Endothelial cell of umbilical vein (primary cell): ENCODE results near the gene HDAC4. TPM values are rescaled to one million over a fixed set of nuclear protein-coding genes. Genes with fewer than 3 reads are reported as not detected.

ENCODE experiments used
- BruUV-seq: library from RNA; stranded (reverse); fragments of 400-500 nt; replicated peaks from 2 replicates; lab custom pipeline; 2021; lab: Mats Ljungman, UMichigan
- CTCF ChIA-PET: fragments of 300-600, 350-600 bp; sonication (Branson Sonifier 250); formaldehyde crosslinking; loops from one replicate; lab custom pipeline; 2021; ENCODE audit warnings: antibody characterized with exemption, inconsistent platforms; lab: Charles Lee
- POLR2A ChIA-PET: fragments of 300-600, 350-600 bp; sonication (Branson Sonifier 250); formaldehyde crosslinking; loops from one replicate; lab custom pipeline; 2021; ENCODE audit warnings: antibody characterized with exemption, inconsistent platforms; lab: Charles Lee
- DNase-seq: peaks from one replicate; pipeline ENCODE4 v3.0.0-alpha.2; 2011; ENCODE audit warnings: low read depth, low spot score
- FAIRE-seq: peaks from 2 replicates; lab custom pipeline; 2011; peaks lifted over from hg19 to GRCh38; lab: Jason Lieb, UNC
- H2AFZ ChIP-seq: 2 replicates; pipeline ENCODE4 v1.6.0; 2012; ENCODE audit warnings: low read depth, low read length, control low read depth, inconsistent platforms
- H3K27ac ChIP-seq: 2 replicates; pipeline ENCODE4 v1.5.1; 2011; ENCODE audit warnings: low read depth, mild to moderate bottlenecking, control low read depth, low read length, moderate library complexity; ENCODE audit not compliant: insufficient read depth
- H3K27me3 ChIP-seq, 2 experiments: 2 replicates each; pipeline versions ENCODE4 v1.6.0 to v1.6.1; 2011; ENCODE audit warnings: low read length in 2 of 2, mixed read lengths in 1 of 2; ENCODE audit not compliant: control insufficient read depth in 2 of 2, insufficient read depth in 2 of 2
- H3K36me3 ChIP-seq, 2 experiments: 2 replicates in 1 of 2; 3 replicates in 1 of 2; pipeline ENCODE4 v1.5.1; 2011; ENCODE audit warnings: low read length in 2 of 2, mild to moderate bottlenecking in 1 of 2, moderate library complexity in 1 of 2; ENCODE audit not compliant: control insufficient read depth in 2 of 2, insufficient read depth in 2 of 2; ENCODE audit errors: extremely low read depth in 1 of 2
- H3K4me1 ChIP-seq: 3 replicates; pipeline ENCODE4 v1.5.1; 2011; ENCODE audit warnings: mild to moderate bottlenecking, low read length; ENCODE audit not compliant: control insufficient read depth, insufficient read depth; ENCODE audit errors: extremely low read depth
- H3K4me2 ChIP-seq: 2 replicates; pipeline ENCODE4 v1.6.1; 2011; ENCODE audit warnings: low read length, control low read depth, mixed read lengths; ENCODE audit not compliant: insufficient read depth
- H3K4me3 ChIP-seq, 3 experiments: fragments of 200-600 bp in 1 of 3; sonication (generic), shearing (Covaris generic) in 1 of 3; replicated peaks in 1 of 3; 2 replicates each; pipeline ENCODE4 v1.5.1; 2011 to 2016; ENCODE audit warnings: control low read depth in 3 of 3, low read length in 3 of 3, mild to moderate bottlenecking in 2 of 3, inconsistent platforms in 1 of 3, low read depth in 1 of 3, moderate library complexity in 1 of 3; ENCODE audit not compliant: insufficient read depth in 1 of 3
- H3K79me2 ChIP-seq: 2 replicates; pipeline ENCODE4 v1.6.0; 2012; ENCODE audit warnings: low read length, inconsistent platforms; ENCODE audit not compliant: control insufficient read depth, insufficient read depth
- H3K9ac ChIP-seq: replicated peaks from 2 replicates; pipeline ENCODE3; 2011; ENCODE audit warnings: low read length, control low read depth; ENCODE audit not compliant: insufficient read depth; ENCODE audit errors: extremely low read depth
- H3K9me1 ChIP-seq: replicated peaks from 3 replicates; pipeline ENCODE4 v1.6.0; 2011; ENCODE audit warnings: mild to moderate bottlenecking, low read length; ENCODE audit not compliant: control insufficient read depth, insufficient read depth; ENCODE audit errors: extremely low read depth
- H3K9me3 ChIP-seq: replicated peaks from 2 replicates; pipeline ENCODE4 v1.5.1; 2012; ENCODE audit warnings: low read length, inconsistent platforms; ENCODE audit not compliant: control insufficient read depth, insufficient read depth
- H4K20me1 ChIP-seq: replicated peaks from 2 replicates; pipeline ENCODE3; 2011; ENCODE audit warnings: mild to moderate bottlenecking, low read length; ENCODE audit not compliant: control insufficient read depth, insufficient read depth; ENCODE audit errors: extremely low read depth
- CTCF ChIP-seq, 2 donors: IDR thresholded peaks; 1 replicate in 1 of 2; 2 replicates in 1 of 2; pipeline ENCODE4 v1.5.1; 2011; ENCODE audit warnings: low read length in 2 of 2, mild to moderate bottlenecking in 2 of 2, moderate library complexity in 2 of 2, control low read depth in 1 of 2, inconsistent platforms in 1 of 2, low read depth in 1 of 2; ENCODE audit not compliant: insufficient read depth in 1 of 2; ENCODE audit errors: extremely low read depth in 1 of 2
- EZH2 ChIP-seq: IDR thresholded peaks from 2 replicates; pipeline ENCODE4 v1.6.1; 2012; ENCODE audit warnings: borderline replicate concordance, low read depth, mild to moderate bottlenecking, moderate library complexity, low read length, inconsistent platforms; ENCODE audit not compliant: severe bottlenecking
- FOS ChIP-seq: IDR thresholded peaks from 2 replicates; pipeline ENCODE4 v1.6.1; 2011; ENCODE audit warnings: mild to moderate bottlenecking, low read length, moderate library complexity, borderline replicate concordance; ENCODE audit not compliant: insufficient read depth
- GATA2 ChIP-seq: IDR thresholded peaks from 2 replicates; pipeline ENCODE4 v1.7.0; 2011; ENCODE audit warnings: low read depth, mild to moderate bottlenecking, moderate library complexity, mixed read lengths, low read length; ENCODE audit not compliant: insufficient read length, insufficient read depth
- JUN ChIP-seq: IDR thresholded peaks from 2 replicates; pipeline ENCODE4 v1.6.1; 2011; ENCODE audit warnings: borderline replicate concordance, low read depth; ENCODE audit not compliant: insufficient read length, insufficient read depth
- MAX ChIP-seq: IDR thresholded peaks from 2 replicates; pipeline ENCODE4 v1.6.1; 2011; ENCODE audit not compliant: insufficient read depth, insufficient read length
- MYC ChIP-seq: IDR thresholded peaks from one replicate; pipeline ENCODE4 v1.6.1; 2011; ENCODE audit warnings: mild to moderate bottlenecking, low read depth, low read length
- POLR2A ChIP-seq: IDR thresholded peaks from 2 replicates; pipeline ENCODE4 v1.6.1; 2012; ENCODE audit warnings: low read depth, mild to moderate bottlenecking, control low read depth, low read length
- POLR2AphosphoS5 ChIP-seq: IDR thresholded peaks from 2 replicates; pipeline ENCODE4 v1.6.1; 2012; ENCODE audit warnings: low read depth, mild to moderate bottlenecking, control low read depth, low read length, moderate library complexity; ENCODE audit not compliant: insufficient read depth
- dilution Hi-C: fragments of 300-500 bp; cut with MboI; formaldehyde crosslinking; loops from one replicate; pipeline ENCODE4 v1.15.0; 2019; ENCODE audit warnings: low sequenced_read_pairs; ENCODE audit not compliant: extremely low pct_ligation_motif_present
- intact Hi-C: fragments of 100-400 bp; cut with micrococcal nuclease; formaldehyde crosslinking; loops from one replicate; pipeline ENCODE4 v1.10.0; 2022
- polyA plus RNA-seq, 4 experiments: library from polyadenylated mRNA; depleted of rRNA in 3 of 4; stranded (reverse) in 3 of 4; unstranded in 1 of 4; fragments of >200 nt; gene quantifications; 2 replicates each; pipeline versions ENCODE4 v1.2.1 to v1.2.3, GENCODE V29; 2011 to 2012; ENCODE audit warnings: missing spikeins in 1 of 4
- total RNA-seq: library from RNA; stranded (reverse); gene quantifications from 2 replicates; pipeline ENCODE4 v1.2.3, GENCODE V29; 2021

HDAC4 gene
- total and polyA plus RNA-seq, 2 donors (not counting 3 experiments of a cell fraction or from before 2014, with no cell fraction given) = 13.4 to 33.0 TPM

GRCh38 chr2:239285071-239285931 lies 115.5 kb downstream of the HDAC4 start:
- dilution Hi-C loops = no loop called here
- TF ChIP-seq GATA2 = no peak
- no peak for TF ChIP-seq POLR2A
- TF ChIP-seq POLR2AphosphoS5 = no peak
- no peak for TF ChIP-seq EZH2
- TF ChIP-seq JUN = no peak
- no peak for TF ChIP-seq MYC
- TF ChIP-seq MAX = no peak
- no peak for TF ChIP-seq FOS
- TF ChIP-seq CTCF (IDR thresholded peaks at IDR 0.05; ENCODE audit: extremely low read depth in 1 of 2, insufficient read depth in 1 of 2, low read depth in 1 of 2, low read length in 2 of 2) = no peak
- no peaks in the 10 kb centered on the region for H4K20me1 ChIP-seq
- no TSS peak for BruUV-seq
- H3K4me3 ChIP-seq = no peak overlapping the region
- FAIRE-seq (no peak), DNase-seq (no peak)
- no peaks in the 10 kb centered on the region for H3K27me3 ChIP-seq
- H3K4me1 ChIP-seq = no peaks in the 10 kb centered on the region
- no peak overlapping the region for H2AFZ ChIP-seq
- ChIA-PET POLR2A (no interaction called here), CTCF (no interaction called here)
- no peak overlapping the region for H3K4me2 ChIP-seq
- no peaks in the 10 kb centered on the region for H3K79me2 ChIP-seq
- no peaks in the 10 kb centered on the region for H3K9me3 ChIP-seq
- no peaks in the 10 kb centered on the region for H3K9me1 ChIP-seq
- intact Hi-C loops = no loop called here
- no peak overlapping the region for H3K9ac ChIP-seq
- no peaks in the 10 kb centered on the region for H3K36me3 ChIP-seq
- no peak overlapping the region for H3K27ac ChIP-seq
